ENCODE measurements around the gene RAX. TPM values are rescaled to one million over a fixed set of nuclear protein-coding genes. Genes with fewer than 3 reads are reported as not detected.

The RAX gene
- total and polyA plus RNA-seq, 2 donors, result under 0.01 to 0.05 TPM

- 82% methylated on average over 4 of the region's 4 CpGs for WGBS
- DNase-seq (ENCODE audit: low read depth in 6 of 9, low spot score in 9 of 9), result no peak
- no peak overlapping the region for H3K4me3 ChIP-seq (ENCODE audit: low read length in 2 of 2)
- H3K4me1 ChIP-seq (ENCODE audit: control insufficient read depth in 2 of 2, insufficient read depth in 2 of 2, low read length in 2 of 2), result no peaks in the 10 kb centered on the region
- no peaks in the 10 kb centered on the region for H3K9me3 ChIP-seq (ENCODE audit: control insufficient read depth in 2 of 2, insufficient read depth in 1 of 2, low read length in 1 of 2)
- no peaks in the 10 kb centered on the region for H3K36me3 ChIP-seq (ENCODE audit: control insufficient read depth in 2 of 2, insufficient read depth in 2 of 2, low read length in 1 of 2)
- no peak overlapping the region for H3K27ac ChIP-seq (ENCODE audit: low read depth in 1 of 2, low read length in 1 of 2)
- H3K27me3 ChIP-seq (ENCODE audit: control insufficient read depth in 2 of 2, insufficient read depth in 1 of 2, low read length in 1 of 2), result no peaks in the 10 kb centered on the region
Observed at GRCh38 chr18:59239642-59240041, 33.6 kb downstream of the RAX start.

DNA sequence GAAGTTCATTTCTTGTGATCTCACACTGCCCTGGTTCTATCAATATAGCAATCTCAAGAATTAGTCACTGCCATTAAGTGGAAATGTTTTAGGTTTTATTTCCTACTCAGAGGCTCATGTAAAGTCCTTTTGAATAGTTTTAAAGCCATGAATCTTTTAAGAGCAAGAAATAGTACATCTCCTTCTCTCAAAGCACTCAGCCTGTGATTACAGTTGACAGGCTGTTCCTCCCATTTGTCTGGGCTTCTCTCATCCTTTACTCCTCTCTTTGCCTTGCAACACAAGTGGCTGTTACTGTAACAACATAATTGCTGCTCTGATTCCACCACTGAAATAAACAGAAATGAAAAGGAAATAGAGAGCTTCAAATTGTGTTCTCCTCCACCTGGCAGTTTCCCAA is 34.9 kb downstream of the RAX start:
- no peaks in the 10 kb centered on the region for H3K27me3 ChIP-seq (ENCODE audit: control insufficient read depth in 2 of 2, insufficient read depth in 1 of 2, low read length in 1 of 2)
- no peaks in the 10 kb centered on the region for H3K36me3 ChIP-seq (ENCODE audit: control insufficient read depth in 2 of 2, insufficient read depth in 2 of 2, low read length in 1 of 2)
- no peak for DNase-seq (ENCODE audit: low read depth in 6 of 9, low spot score in 9 of 9)
- no peaks in the 10 kb centered on the region for H3K4me1 ChIP-seq (ENCODE audit: control insufficient read depth in 2 of 2, insufficient read depth in 2 of 2, low read length in 2 of 2)
- H3K27ac ChIP-seq (ENCODE audit: low read depth in 1 of 2, low read length in 1 of 2), result no peak overlapping the region
- no peaks in the 10 kb centered on the region for H3K9me3 ChIP-seq (ENCODE audit: control insufficient read depth in 2 of 2, insufficient read depth in 1 of 2, low read length in 1 of 2)
- no peak overlapping the region for H3K4me3 ChIP-seq (ENCODE audit: low read length in 2 of 2)

GRCh38 chr18:59233017-59233410 is 40.2 kb downstream of the RAX start:
- Histone ChIP-seq H3K4me3 (ENCODE audit: low read length in 2 of 2) (no peak overlapping the region), H3K27me3 (ENCODE audit: control insufficient read depth in 2 of 2, insufficient read depth in 1 of 2, low read length in 1 of 2) (peaks cover 0 to 3% of the 10 kb centered on the region in 2 donors), H3K27ac (ENCODE audit: low read depth in 1 of 2, low read length in 1 of 2) (no peak overlapping the region), H3K4me1 (ENCODE audit: control insufficient read depth in 2 of 2, insufficient read depth in 2 of 2, low read length in 2 of 2) (no peaks in the 10 kb centered on the region), H3K36me3 (ENCODE audit: control insufficient read depth in 2 of 2, insufficient read depth in 2 of 2, low read length in 1 of 2) (no peaks in the 10 kb centered on the region), H3K9me3 (ENCODE audit: control insufficient read depth in 2 of 2, insufficient read depth in 1 of 2, low read length in 1 of 2) (no peaks in the 10 kb centered on the region)
- WGBS, result 92% methylated on average over 6 of the region's 6 CpGs
- no peak for DNase-seq (ENCODE audit: low read depth in 6 of 9, low spot score in 9 of 9)

- H3K9me3 ChIP-seq (ENCODE audit: control insufficient read depth in 2 of 2, insufficient read depth in 1 of 2, low read length in 1 of 2), result no peaks in the 10 kb centered on the region
- WGBS, result 78% methylated on average over 5 of the region's 5 CpGs
- no peaks in the 10 kb centered on the region for H3K4me1 ChIP-seq (ENCODE audit: control insufficient read depth in 2 of 2, insufficient read depth in 2 of 2, low read length in 2 of 2)
- H3K27ac ChIP-seq (ENCODE audit: low read depth in 1 of 2, low read length in 1 of 2), result no peak overlapping the region
- peaks cover 0 to 3% of the 10 kb centered on the region in 2 donors for H3K27me3 ChIP-seq (ENCODE audit: control insufficient read depth in 2 of 2, insufficient read depth in 1 of 2, low read length in 1 of 2)
- DNase-seq (ENCODE audit: low read depth in 6 of 9, low spot score in 9 of 9), result no peak
- no peak overlapping the region for H3K4me3 ChIP-seq (ENCODE audit: low read length in 2 of 2)
- no peaks in the 10 kb centered on the region for H3K36me3 ChIP-seq (ENCODE audit: control insufficient read depth in 2 of 2, insufficient read depth in 2 of 2, low read length in 1 of 2)
Observed at GRCh38 chr18:59232309-59233016, 40.8 kb downstream of the RAX start.

DNA sequence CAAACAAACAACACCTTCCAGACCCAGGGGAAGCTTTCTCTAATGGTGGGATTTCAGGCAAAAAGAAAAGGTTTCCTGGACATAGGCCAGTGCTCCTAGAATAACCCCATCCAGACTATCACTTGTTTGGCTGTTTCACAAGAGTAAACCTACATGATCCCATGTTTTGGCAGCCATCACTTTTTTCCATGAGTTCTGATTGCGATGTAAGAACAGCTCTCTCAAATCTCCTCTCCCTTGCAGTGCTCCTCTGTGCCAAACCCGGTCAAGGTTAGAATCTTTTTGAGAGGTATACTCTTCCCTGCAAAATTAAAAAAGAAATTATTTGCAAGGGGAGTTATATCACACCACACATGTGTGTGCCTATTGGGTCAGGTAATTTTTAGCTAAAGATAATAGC is 41.4 kb downstream of the RAX start:
- peaks cover 0 to 3% of the 10 kb centered on the region in 2 donors for H3K27me3 ChIP-seq (ENCODE audit: control insufficient read depth in 2 of 2, insufficient read depth in 1 of 2, low read length in 1 of 2)
- no peaks in the 10 kb centered on the region for H3K9me3 ChIP-seq (ENCODE audit: control insufficient read depth in 2 of 2, insufficient read depth in 1 of 2, low read length in 1 of 2)
- H3K4me1 ChIP-seq (ENCODE audit: control insufficient read depth in 2 of 2, insufficient read depth in 2 of 2, low read length in 2 of 2), result no peaks in the 10 kb centered on the region
- H3K27ac ChIP-seq (ENCODE audit: low read depth in 1 of 2, low read length in 1 of 2), result no peak overlapping the region
- no peaks in the 10 kb centered on the region for H3K36me3 ChIP-seq (ENCODE audit: control insufficient read depth in 2 of 2, insufficient read depth in 2 of 2, low read length in 1 of 2)
- 89% methylated on average over 2 of the region's 2 CpGs for WGBS
- H3K4me3 ChIP-seq (ENCODE audit: low read length in 2 of 2), result no peak overlapping the region
- DNase-seq (ENCODE audit: low read depth in 6 of 9, low spot score in 9 of 9), result no peak

DNA sequence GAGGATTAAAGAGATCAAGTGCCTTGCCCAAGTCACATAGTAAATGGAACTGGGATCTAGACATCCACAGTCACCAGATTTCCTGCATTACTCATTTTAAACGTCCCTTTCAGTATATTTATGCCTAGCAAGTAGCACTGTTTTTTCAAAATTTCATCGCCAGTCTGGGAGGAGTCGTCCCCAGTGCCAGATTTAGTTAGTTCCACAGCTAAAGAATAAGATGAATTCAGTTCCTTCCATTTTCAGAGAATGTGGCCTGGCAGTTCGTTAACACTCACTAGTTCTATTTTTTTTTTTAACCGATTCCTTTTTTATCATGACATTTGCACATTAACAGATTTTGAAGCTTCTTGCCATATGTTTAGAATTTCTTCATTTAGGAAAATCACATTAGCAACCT is 42.1 kb downstream of the RAX start:
- WGBS, result 84% methylated on average over 5 of the region's 5 CpGs
- no peak for DNase-seq (ENCODE audit: low read depth in 6 of 9, low spot score in 9 of 9)

GRCh38 chr18:59229701-59230443 is 43.4 kb downstream of the RAX start:
- 83% methylated on average over 6 of the region's 6 CpGs for WGBS
- no peaks in the 10 kb centered on the region for H3K9me3 ChIP-seq (ENCODE audit: control insufficient read depth in 2 of 2, insufficient read depth in 1 of 2, low read length in 1 of 2)

More for the DNA sequence above, 42.1 kb downstream of the RAX start:
- H3K9me3 ChIP-seq (ENCODE audit: control insufficient read depth in 2 of 2, insufficient read depth in 1 of 2, low read length in 1 of 2), result no peaks in the 10 kb centered on the region
- no peaks in the 10 kb centered on the region for H3K36me3 ChIP-seq (ENCODE audit: control insufficient read depth in 2 of 2, insufficient read depth in 2 of 2, low read length in 1 of 2)
- H3K27ac ChIP-seq (ENCODE audit: low read depth in 1 of 2, low read length in 1 of 2), result no peak overlapping the region
- peaks cover 0 to 5% of the 10 kb centered on the region in 2 donors for H3K27me3 ChIP-seq (ENCODE audit: control insufficient read depth in 2 of 2, insufficient read depth in 1 of 2, low read length in 1 of 2)
- no peak overlapping the region for H3K4me3 ChIP-seq (ENCODE audit: low read length in 2 of 2)
- H3K4me1 ChIP-seq (ENCODE audit: control insufficient read depth in 2 of 2, insufficient read depth in 2 of 2, low read length in 2 of 2), result no peaks in the 10 kb centered on the region

DNA sequence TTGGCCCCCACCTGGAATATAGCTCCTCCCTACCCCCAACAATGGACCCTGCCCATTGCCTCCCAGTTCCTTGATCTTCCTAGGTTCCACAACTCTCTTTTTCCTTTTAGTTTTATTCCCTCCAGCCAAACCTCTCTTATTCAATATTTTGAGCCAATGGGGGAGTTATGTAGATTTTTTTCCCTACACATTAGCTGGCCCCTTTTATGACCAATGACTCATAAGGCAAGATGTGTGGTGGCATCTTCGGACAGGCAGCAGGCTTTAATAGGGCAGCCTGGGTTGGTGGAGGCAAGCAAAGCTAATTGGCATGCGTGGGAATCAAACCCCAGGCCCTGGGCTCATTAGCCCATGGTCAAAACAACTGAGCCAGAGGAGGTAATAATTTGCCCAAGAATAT is 44.1 kb downstream of the RAX start:
- 93% methylated on average over 2 of the region's 2 CpGs for WGBS
- H3K9me3 ChIP-seq (ENCODE audit: control insufficient read depth in 2 of 2, insufficient read depth in 1 of 2, low read length in 1 of 2), result no peaks in the 10 kb centered on the region
- peaks cover 0 to 8% of the 10 kb centered on the region in 2 donors for H3K27me3 ChIP-seq (ENCODE audit: control insufficient read depth in 2 of 2, insufficient read depth in 1 of 2, low read length in 1 of 2)
- H3K4me1 ChIP-seq (ENCODE audit: control insufficient read depth in 2 of 2, insufficient read depth in 2 of 2, low read length in 2 of 2), result no peaks in the 10 kb centered on the region
- H3K36me3 ChIP-seq (ENCODE audit: control insufficient read depth in 2 of 2, insufficient read depth in 2 of 2, low read length in 1 of 2), result no peaks in the 10 kb centered on the region
- no peak overlapping the region for H3K4me3 ChIP-seq (ENCODE audit: low read length in 2 of 2)
- DNase-seq (ENCODE audit: low read depth in 6 of 9, low spot score in 9 of 9), result no peak
- no peak overlapping the region for H3K27ac ChIP-seq (ENCODE audit: low read depth in 1 of 2, low read length in 1 of 2)

More at GRCh38 chr18:59229701-59230443, 43.4 kb downstream of the RAX start:
- Histone ChIP-seq H3K27ac (ENCODE audit: low read depth in 1 of 2, low read length in 1 of 2) (no peak overlapping the region), H3K27me3 (ENCODE audit: control insufficient read depth in 2 of 2, insufficient read depth in 1 of 2, low read length in 1 of 2) (peaks cover 0 to 8% of the 10 kb centered on the region in 2 donors), H3K36me3 (ENCODE audit: control insufficient read depth in 2 of 2, insufficient read depth in 2 of 2, low read length in 1 of 2) (no peaks in the 10 kb centered on the region), H3K4me3 (ENCODE audit: low read length in 2 of 2) (no peak overlapping the region), H3K4me1 (ENCODE audit: control insufficient read depth in 2 of 2, insufficient read depth in 2 of 2, low read length in 2 of 2) (no peaks in the 10 kb centered on the region)
- no peak for DNase-seq (ENCODE audit: low read depth in 6 of 9, low spot score in 9 of 9)

DNA sequence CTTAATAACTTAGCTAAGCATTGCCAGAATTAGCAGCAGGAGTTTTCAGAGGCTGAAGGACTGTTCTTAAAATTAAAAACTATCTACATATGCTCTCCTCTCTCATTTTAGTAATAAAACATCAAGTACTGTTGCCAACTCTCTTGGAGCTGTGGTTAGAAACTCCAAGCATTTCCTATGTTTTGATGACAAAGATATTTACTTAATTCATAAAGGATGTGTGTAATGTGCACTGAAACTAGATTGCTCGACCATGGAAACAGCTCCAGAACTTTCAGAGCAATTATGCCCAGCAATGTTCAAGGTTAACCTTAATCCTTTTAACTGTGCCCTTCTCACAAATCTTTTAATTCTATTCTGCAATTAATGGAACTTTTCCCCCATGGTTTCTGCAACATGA is 44.9 kb downstream of the RAX start:
- Histone ChIP-seq H3K36me3 (ENCODE audit: control insufficient read depth in 2 of 2, insufficient read depth in 2 of 2, low read length in 1 of 2) (no peaks in the 10 kb centered on the region), H3K9me3 (ENCODE audit: control insufficient read depth in 2 of 2, insufficient read depth in 1 of 2, low read length in 1 of 2) (no peaks in the 10 kb centered on the region), H3K4me1 (ENCODE audit: control insufficient read depth in 2 of 2, insufficient read depth in 2 of 2, low read length in 2 of 2) (no peaks in the 10 kb centered on the region), H3K27me3 (ENCODE audit: control insufficient read depth in 2 of 2, insufficient read depth in 1 of 2, low read length in 1 of 2) (peaks cover 0 to 11% of the 10 kb centered on the region in 2 donors), H3K27ac (ENCODE audit: low read depth in 1 of 2, low read length in 1 of 2) (no peak overlapping the region), H3K4me3 (ENCODE audit: low read length in 2 of 2) (no peak overlapping the region)
- DNase-seq (ENCODE audit: low read depth in 6 of 9, low spot score in 9 of 9), result no peak
- 77% methylated on average over 1 of the region's 1 CpG for WGBS

Measured in thymus (tissue), 11 donors.